DND-41 (cell line): ENCODE data around the gene ARHGAP1.

Experiments used
- ATAC-seq: fragments of 200-7000 bp; cut with Tn5 transposase; 3 replicates; pipeline ENCODE4 v1.9.1; 2021; ENCODE audit warnings: low read depth; ENCODE audit not compliant: insufficient read depth
- DNase-seq: peaks from one replicate; pipeline ENCODE4 v3.0.0-alpha.2; 2020
- H2AFZ ChIP-seq: 2 replicates; pipeline ENCODE4 v1.6.0; 2012; ENCODE audit warnings: low read depth, low read length
- H3K27ac ChIP-seq: 2 replicates; pipeline ENCODE4 v1.5.1; 2012; ENCODE audit warnings: low read length, inconsistent platforms
- H3K27me3 ChIP-seq: fragments of 200-600 bp; sonication (generic); 2 replicates; pipeline ENCODE4 v1.6.0; 2012; ENCODE audit warnings: low read length, mild to moderate bottlenecking, inconsistent platforms; ENCODE audit not compliant: insufficient read depth, poor library complexity
- H3K36me3 ChIP-seq: 2 replicates; pipeline ENCODE4 v1.5.1; 2012; ENCODE audit warnings: low read length, inconsistent platforms; ENCODE audit not compliant: insufficient read depth
- H3K4me1 ChIP-seq: 2 replicates; pipeline ENCODE4 v1.5.1; 2012; ENCODE audit warnings: mild to moderate bottlenecking, low read length; ENCODE audit not compliant: insufficient read depth
- H3K4me2 ChIP-seq: 2 replicates; pipeline ENCODE4 v1.6.0; 2012; ENCODE audit warnings: mild to moderate bottlenecking, moderate library complexity, low read length, inconsistent platforms; ENCODE audit not compliant: insufficient read depth
- H3K4me3 ChIP-seq, 2 experiments: fragments of 200-600 bp in 1 of 2; shearing (Covaris generic) in 1 of 2; 2 replicates each; pipeline ENCODE4 v1.5.1; 2012 to 2016; ENCODE audit warnings: inconsistent platforms in 2 of 2, low read length in 2 of 2, mild to moderate bottlenecking in 2 of 2, low read depth in 1 of 2, moderate library complexity in 1 of 2
- H3K79me2 ChIP-seq: 2 replicates; pipeline ENCODE4 v1.6.0; 2012; ENCODE audit warnings: low read length, inconsistent platforms; ENCODE audit not compliant: insufficient read depth
- H3K9ac ChIP-seq: 2 replicates; pipeline ENCODE4 v1.6.0; 2012; ENCODE audit warnings: low read depth, mild to moderate bottlenecking, inconsistent platforms, low read length, moderate library complexity
- H3K9me3 ChIP-seq: 2 replicates; pipeline ENCODE4 v1.5.1; 2012; ENCODE audit warnings: low read length, moderate library complexity, mild to moderate bottlenecking, inconsistent platforms; ENCODE audit not compliant: insufficient read depth, severe bottlenecking
- H4K20me1 ChIP-seq: 2 replicates; pipeline ENCODE4 v1.6.0; 2012; ENCODE audit warnings: low read length; ENCODE audit not compliant: insufficient read depth
- CTCF ChIP-seq: IDR thresholded peaks from 2 replicates; pipeline ENCODE4 v1.5.1; 2012; ENCODE audit warnings: borderline replicate concordance, low read length, moderate library complexity, mild to moderate bottlenecking; ENCODE audit not compliant: poor library complexity, severe bottlenecking; ENCODE audit errors: extremely low read depth
- EZH2 ChIP-seq: IDR thresholded peaks from 3 replicates; pipeline ENCODE4 v1.6.1; 2012; ENCODE audit warnings: borderline replicate concordance, low read depth, mild to moderate bottlenecking, moderate library complexity, low read length, inconsistent platforms; ENCODE audit not compliant: severe bottlenecking

Gene ARHGAP1

GRCh38 chr11:46694072-46694471, 6.3 kb downstream of the ARHGAP1 start:
- ATAC-seq (no peak), DNase-seq (no peak)
- no peak overlapping the region for H2AFZ ChIP-seq
- peaks cover 15% of the 10 kb centered on the region for H3K4me1 ChIP-seq
- H3K79me2 ChIP-seq: peaks cover 22% of the 10 kb centered on the region
- no peak overlapping the region for H3K4me2 ChIP-seq
- no peaks in the 10 kb centered on the region for H3K27me3 ChIP-seq
- H3K27ac ChIP-seq: no peak overlapping the region
- H3K36me3 ChIP-seq: peaks cover 50% of the 10 kb centered on the region
- TF ChIP-seq CTCF: no peak
- no peak for TF ChIP-seq EZH2
- peaks cover 10% of the 10 kb centered on the region; the same call in 1 of the 2 replicates for H4K20me1 ChIP-seq
- H3K9me3 ChIP-seq: no peaks in the 10 kb centered on the region
- no peak overlapping the region for H3K4me3 ChIP-seq
- H3K9ac ChIP-seq: no peak overlapping the region

GRCh38 chr11:46693597-46694012, 6.8 kb downstream of the ARHGAP1 start:
- Histone ChIP-seq H3K9ac (no peak overlapping the region), H3K4me1 (peaks cover 10% of the 10 kb centered on the region), H3K4me2 (no peak overlapping the region), H3K4me3 (no peak overlapping the region), H3K27ac (no peak overlapping the region), H2AFZ (no peak overlapping the region), H4K20me1 (peaks cover 10% of the 10 kb centered on the region; the same call in 1 of the 2 replicates), H3K79me2 (peaks cover 17% of the 10 kb centered on the region), H3K36me3 (peaks cover 52% of the 10 kb centered on the region), H3K27me3 (no peaks in the 10 kb centered on the region), H3K9me3 (no peaks in the 10 kb centered on the region)
- TF ChIP-seq EZH2 (no peak), CTCF (no peak)
- ATAC-seq: no peak
- DNase-seq: no peak

- peaks cover 60% of the 10 kb centered on the region for H3K36me3 ChIP-seq
- H2AFZ ChIP-seq: no peak overlapping the region
- H3K27me3 ChIP-seq: no peaks in the 10 kb centered on the region
- no peak overlapping the region for H3K9ac ChIP-seq
- no peak for DNase-seq
- 0 out of 2 replicates have a peak, but pooled peaks cover 2% of the 10 kb centered on the region for H3K4me1 ChIP-seq
- no peak for ATAC-seq
- H3K9me3 ChIP-seq: no peaks in the 10 kb centered on the region
- no peak overlapping the region for H3K4me2 ChIP-seq
- peaks cover 8% of the 10 kb centered on the region; the same call in 1 of the 2 replicates for H4K20me1 ChIP-seq
- TF ChIP-seq EZH2 (no peak), CTCF (no peak)
- H3K79me2 ChIP-seq: peaks cover 7% of the 10 kb centered on the region
- no peak overlapping the region for H3K4me3 ChIP-seq
- no peak overlapping the region for H3K27ac ChIP-seq
These were observed 8.0 kb downstream of the ARHGAP1 start for GRCh38 chr11:46692450-46692849.
